IPS DF 4.7 (cell line): Measurements from ENCODE around the gene SLC9A5.

Source experiments
- DNase-seq: peaks from one replicate; pipeline ENCODE4 v3.0.0-alpha.2; 2013; ENCODE audit warnings: low spot score; ENCODE audit errors: extremely low read depth

SLC9A5 gene

DNA sequence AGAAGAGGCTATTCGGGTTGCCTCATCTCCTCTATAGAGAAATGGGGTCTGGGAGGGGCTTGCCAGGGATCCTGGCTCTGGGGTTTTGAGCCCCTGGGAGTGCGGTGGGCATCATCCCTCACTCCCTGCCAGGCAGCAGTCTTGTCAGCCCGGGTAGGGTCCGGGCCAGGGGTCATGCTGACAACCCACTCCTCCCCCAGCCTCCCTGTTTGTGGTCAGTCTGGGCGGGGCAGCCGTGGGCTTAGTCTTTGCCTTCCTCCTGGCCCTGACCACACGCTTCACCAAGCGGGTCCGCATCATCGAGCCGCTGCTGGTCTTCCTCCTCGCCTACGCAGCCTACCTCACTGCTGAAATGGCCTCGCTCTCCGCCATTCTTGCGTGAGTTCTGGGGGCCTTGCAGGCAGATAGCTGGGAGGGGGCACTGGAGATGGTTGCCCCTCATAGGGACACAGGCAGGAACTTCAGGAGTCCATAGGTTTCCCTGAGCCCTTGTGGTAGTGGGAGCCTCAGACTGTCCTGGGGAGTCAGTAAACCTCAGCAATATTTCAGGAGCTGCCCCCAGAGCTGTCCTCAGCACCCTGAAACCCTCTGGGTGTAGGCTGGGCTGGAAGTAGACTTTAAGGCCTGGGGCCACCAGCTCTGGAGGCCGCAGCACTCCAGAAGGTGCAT is 6.9 kb downstream of the SLC9A5 start:
- DNase-seq: no peak

DNA sequence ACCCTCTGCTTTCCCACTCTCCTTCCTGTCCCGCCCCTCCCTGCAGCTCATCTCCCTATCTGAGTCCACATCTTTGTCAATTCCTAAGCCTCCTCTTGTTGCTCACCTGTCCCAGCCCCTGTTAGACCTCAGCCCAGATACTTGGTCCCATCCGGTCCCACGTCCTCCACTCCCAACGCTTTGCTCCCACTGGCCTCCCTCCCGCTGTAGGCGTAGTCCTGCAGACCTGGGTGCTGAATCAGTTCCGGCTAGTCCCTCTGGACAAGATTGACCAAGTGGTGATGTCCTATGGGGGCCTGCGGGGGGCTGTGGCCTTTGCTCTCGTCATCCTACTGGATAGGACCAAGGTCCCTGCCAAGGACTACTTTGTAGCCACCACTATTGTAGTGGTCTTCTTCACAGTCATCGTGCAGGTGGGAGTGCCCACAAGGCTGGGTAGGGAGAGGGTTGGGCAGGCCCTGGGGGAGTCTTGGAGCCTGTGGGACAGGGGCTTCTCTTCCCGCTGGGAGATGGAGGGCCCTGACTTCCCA is 8.0 kb downstream of the SLC9A5 start:
- DNase-seq: no peak

GRCh38 chr16:67257486-67258160 is 8.8 kb downstream of the SLC9A5 start:
- no peak for DNase-seq

DNA sequence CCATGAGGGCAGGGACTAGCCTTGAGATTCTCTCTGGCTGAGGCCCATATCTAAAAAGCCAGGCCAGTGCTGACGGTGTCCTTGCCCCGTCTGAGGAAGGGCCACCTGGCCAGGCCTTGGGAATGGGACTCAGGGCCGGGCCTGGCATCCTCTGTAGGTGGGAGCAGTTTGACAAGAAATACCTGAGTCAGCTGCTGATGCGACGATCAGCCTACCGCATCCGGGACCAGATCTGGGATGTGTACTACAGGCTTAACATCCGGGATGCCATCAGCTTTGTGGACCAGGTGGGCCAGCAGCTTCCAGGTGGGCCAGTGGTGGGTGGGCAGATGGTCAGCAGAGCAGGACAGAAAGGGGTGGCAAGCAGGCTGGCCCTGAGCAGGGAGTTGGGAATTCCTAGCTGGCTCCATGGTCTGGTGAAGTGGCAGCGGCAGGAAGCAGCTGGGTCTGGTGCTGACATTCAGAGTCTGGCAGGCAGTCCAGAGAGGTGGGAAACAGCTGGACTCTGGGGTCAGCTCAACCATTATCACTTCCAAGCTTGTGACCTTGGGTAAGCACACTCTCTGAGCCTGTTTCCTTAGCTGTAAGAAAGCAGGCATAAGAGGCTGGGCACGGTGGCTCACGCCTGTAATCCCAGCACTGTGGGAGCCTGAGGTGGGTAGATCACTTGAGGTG is 9.5 kb downstream of the SLC9A5 start:
- DNase-seq: no peak

GRCh38 chr16:67259705-67260104 is 10.9 kb downstream of the SLC9A5 start:
- no peak for DNase-seq

DNA sequence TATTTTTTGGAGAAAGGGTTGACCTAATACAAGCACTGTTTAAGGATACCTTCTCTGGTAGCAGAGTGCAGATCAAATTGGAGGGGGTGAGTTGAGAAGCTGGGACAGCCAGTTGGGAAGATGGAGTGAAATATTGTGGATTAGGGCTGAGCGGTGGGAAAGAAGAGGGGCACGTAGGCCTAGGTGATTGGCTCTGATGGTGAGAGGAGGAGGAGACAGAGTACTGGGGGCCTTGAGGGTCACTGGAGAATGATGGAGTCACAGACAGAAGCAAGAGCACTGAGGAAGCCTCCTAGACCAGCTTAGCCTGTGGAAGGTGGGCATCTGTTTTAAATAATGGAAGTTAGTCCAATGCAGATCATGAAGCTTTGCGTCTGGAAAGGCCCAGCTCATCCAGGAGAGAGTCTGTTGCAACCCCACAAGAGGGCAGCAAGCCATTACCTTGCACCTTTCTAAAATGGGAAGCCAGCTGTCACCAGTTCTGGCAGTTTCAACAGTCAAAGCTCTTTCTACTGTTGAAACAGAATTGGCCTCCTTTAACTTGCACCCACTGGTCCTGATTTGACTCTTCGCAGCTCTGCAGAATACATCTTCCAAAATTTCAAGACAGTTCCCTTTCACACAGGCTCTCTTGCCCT is 11.8 kb downstream of the SLC9A5 start:
- DNase-seq: no peak

GRCh38 chr16:67263201-67263600 is 14.4 kb downstream of the SLC9A5 start:
- no peak for DNase-seq

GRCh38 chr16:67264277-67264676 is 15.5 kb downstream of the SLC9A5 start:
- DNase-seq: no peak

GRCh38 chr16:67264866-67265265 is 16.1 kb downstream of the SLC9A5 start:
- DNase-seq: no peak

DNA sequence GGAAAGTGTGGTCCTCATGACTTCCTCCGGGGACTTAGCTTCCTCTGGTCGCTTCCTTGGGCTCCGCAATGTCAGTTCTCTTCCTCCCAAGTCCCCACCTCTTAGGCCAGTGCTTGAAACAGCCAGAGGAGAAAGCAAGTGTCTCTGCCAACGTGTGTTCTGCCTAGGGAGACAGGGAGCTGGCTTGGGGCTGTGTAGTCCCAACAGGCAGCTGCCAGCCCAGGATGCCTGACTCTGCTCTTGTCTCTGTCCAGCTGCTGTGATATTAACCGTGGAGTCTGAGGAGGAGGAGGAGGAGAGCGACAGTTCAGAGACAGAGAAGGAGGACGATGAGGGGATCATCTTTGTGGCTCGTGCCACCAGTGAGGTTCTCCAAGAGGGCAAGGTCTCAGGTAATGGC is 17.1 kb downstream of the SLC9A5 start:
- DNase-seq: no peak

GRCh38 chr16:67268136-67268579 is 19.4 kb downstream of the SLC9A5 start:
- DNase-seq: no peak

- no peak for DNase-seq
Measured at GRCh38 chr16:67269766-67270165, 21.0 kb downstream of the SLC9A5 start.

GRCh38 chr16:67270931-67271338 is 22.2 kb downstream of the SLC9A5 start:
- DNase-seq: no peak

DNA sequence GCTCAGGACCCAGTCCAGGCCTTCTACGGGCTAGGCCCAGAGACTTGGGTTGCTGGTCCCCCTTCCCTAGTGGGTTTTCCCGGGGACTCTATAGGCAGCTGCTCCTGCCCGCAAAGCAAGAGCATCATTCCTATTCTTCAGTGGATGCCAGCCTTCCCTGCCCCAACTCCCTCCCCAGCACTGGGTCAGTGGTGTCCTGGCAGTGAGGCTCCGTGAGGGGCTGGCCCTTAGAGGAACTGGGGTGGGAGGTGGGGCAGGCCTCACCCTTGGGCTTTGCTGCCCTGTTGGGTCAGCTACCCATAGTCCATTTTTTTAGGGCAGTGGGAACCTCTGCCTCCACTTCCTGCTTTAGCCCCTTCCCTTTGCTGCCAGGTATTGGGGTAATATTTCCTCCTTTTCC is 22.7 kb downstream of the SLC9A5 start:
- DNase-seq: no peak

GRCh38 chr16:67275321-67275720 is 26.5 kb downstream of the SLC9A5 start:
- no peak for DNase-seq

- no peak for DNase-seq
Measured at GRCh38 chr16:67277294-67277998, 28.7 kb downstream of the SLC9A5 start.

DNA sequence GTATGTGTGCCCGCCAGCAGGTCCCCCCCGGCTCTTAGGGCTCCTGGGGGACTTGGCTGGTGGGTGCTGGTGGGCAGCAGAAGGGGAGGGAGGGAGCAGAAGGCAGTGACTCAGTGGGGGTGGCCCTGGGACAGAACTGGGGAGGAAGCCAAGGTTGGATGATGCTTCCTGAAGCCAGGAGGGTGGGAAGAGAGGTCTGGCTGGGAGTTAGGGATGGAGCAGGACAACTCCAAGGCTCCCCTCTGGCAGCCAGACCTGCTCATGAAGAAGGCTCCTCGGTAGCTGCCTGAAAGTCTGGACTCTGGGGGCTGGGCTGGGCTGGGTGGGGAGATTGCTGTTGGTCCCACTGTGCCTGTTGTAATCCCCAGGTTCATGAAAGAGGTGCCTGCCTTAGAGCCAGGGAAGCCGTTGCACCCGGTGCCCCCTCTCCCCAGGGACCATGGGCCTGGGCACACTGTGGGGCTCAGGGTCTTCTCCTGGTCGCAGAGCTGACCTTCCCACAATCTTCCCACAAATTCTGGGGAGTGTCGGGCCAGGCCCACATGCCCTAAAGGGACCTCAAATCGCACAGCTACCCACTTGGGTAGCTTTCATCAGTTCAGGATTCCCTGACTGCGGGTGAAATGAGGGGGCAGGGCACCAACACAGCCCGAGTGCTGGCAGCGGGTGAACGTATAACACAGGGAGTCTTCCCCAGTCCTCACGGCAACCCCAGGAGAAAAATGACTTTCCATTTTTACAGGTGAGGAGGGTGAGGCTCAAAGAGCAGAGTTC is 29.4 kb downstream of the SLC9A5 start:
- DNase-seq: no peak

- DNase-seq: no peak
Measured at GRCh38 chr16:67278773-67279295, 30.1 kb downstream of the SLC9A5 start.

GRCh38 chr16:67279296-67280089 is 30.7 kb downstream of the SLC9A5 start, which contains the start of gene PLEKHG4:
TSS of gene PLEKHG4 (plus strand) at chr16:67279532. CDS start at chr16:67280045, 513 bp downstream.
- no peak for DNase-seq
